CD14-positive monocyte (primary cell): ENCODE results near the gene SCYGR3. TPM values are rescaled to one million over a fixed set of nuclear protein-coding genes. Genes with fewer than 3 reads are reported as not detected.

Experiments used
- DNase-seq, 3 donors: peaks; one replicate each; pipeline ENCODE4 v3.0.0-alpha.2; 2011 to 2022
- H2AFZ ChIP-seq: 2 replicates; pipeline ENCODE4 v1.6.0; 2012; ENCODE audit warnings: mild to moderate bottlenecking, low read depth, low read length, inconsistent platforms; ENCODE audit not compliant: insufficient read depth, poor library complexity, severe bottlenecking
- H3K27ac ChIP-seq, 2 donors: 1 replicate in 1 of 2; 2 replicates in 1 of 2; pipeline ENCODE4 v1.5.1; 2012 to 2013; ENCODE audit warnings: low read length in 2 of 2, control low read depth in 1 of 2, inconsistent platforms in 1 of 2, low read depth in 1 of 2, mild to moderate bottlenecking in 1 of 2
- H3K27me3 ChIP-seq, 2 donors: one replicate each; pipeline versions ENCODE4 v1.6.0 to v1.6.1; 2011 to 2013; ENCODE audit warnings: low read length in 2 of 2; ENCODE audit not compliant: control insufficient read depth in 2 of 2, insufficient read depth in 2 of 2
- H3K36me3 ChIP-seq, 2 donors: replicated peaks in 1 of 2; 1 replicate in 1 of 2; 2 replicates in 1 of 2; pipeline versions ENCODE4 v1.5.1 to v1.6.1; 2012 to 2013; ENCODE audit warnings: low read length in 2 of 2, control low read depth in 1 of 2, inconsistent platforms in 1 of 2, mild to moderate bottlenecking in 1 of 2; ENCODE audit not compliant: insufficient read depth in 2 of 2, control insufficient read depth in 1 of 2
- H3K4me1 ChIP-seq, 2 donors: 1 replicate in 1 of 2; 2 replicates in 1 of 2; pipeline versions ENCODE4 v1.5.1 to v1.6.1; 2012 to 2013; ENCODE audit warnings: low read length in 2 of 2, control low read depth in 1 of 2, inconsistent platforms in 1 of 2, mild to moderate bottlenecking in 1 of 2, moderate library complexity in 1 of 2; ENCODE audit not compliant: insufficient read depth in 2 of 2, control insufficient read depth in 1 of 2
- H3K4me2 ChIP-seq: replicated peaks from 2 replicates; pipeline ENCODE3; 2012; ENCODE audit warnings: low read length, moderate library complexity, mild to moderate bottlenecking; ENCODE audit not compliant: poor library complexity, severe bottlenecking; ENCODE audit errors: extremely low read depth
- H3K4me3 ChIP-seq, 3 experiments: fragments of 200-600 bp in 1 of 3; sonication (generic) in 1 of 3; replicated peaks in 1 of 3; 1 replicate in 2 of 3; 2 replicates in 1 of 3; pipeline ENCODE4 v1.5.1; 2011 to 2013; ENCODE audit warnings: low read length in 3 of 3, mild to moderate bottlenecking in 3 of 3, control low read depth in 2 of 3, low read depth in 2 of 3, inconsistent platforms in 1 of 3, moderate library complexity in 1 of 3
- H3K79me2 ChIP-seq: 2 replicates; pipeline ENCODE4 v1.6.0; 2012; ENCODE audit warnings: mild to moderate bottlenecking, control low read depth, inconsistent platforms, low read length, moderate library complexity; ENCODE audit not compliant: insufficient read depth
- H3K9ac ChIP-seq: 2 replicates; pipeline ENCODE4 v1.6.0; 2017; ENCODE audit warnings: low read length, mild to moderate bottlenecking; ENCODE audit not compliant: insufficient read depth, poor library complexity, severe bottlenecking
- H3K9me3 ChIP-seq, 2 donors: replicated peaks in 1 of 2; 1 replicate in 1 of 2; 2 replicates in 1 of 2; pipeline versions ENCODE4 v1.5.1 to v1.6.1; 2012 to 2013; ENCODE audit warnings: low read length in 2 of 2, control low read depth in 1 of 2; ENCODE audit not compliant: control insufficient read depth in 1 of 2, insufficient read depth in 1 of 2
- H4K20me1 ChIP-seq: 2 replicates; pipeline ENCODE4 v1.6.0; 2012; ENCODE audit warnings: mild to moderate bottlenecking, low read length, control low read depth, moderate library complexity; ENCODE audit not compliant: insufficient read depth
- H3K27ac Mint-ChIP-seq, 7 donors: one replicate each; pipeline ENCODE4 v1.8.0; 2020; ENCODE audit warnings: mild to moderate bottlenecking in 7 of 7, mixed read lengths in 7 of 7, moderate library complexity in 6 of 7, inconsistent platforms in 2 of 7
- H3K27me3 Mint-ChIP-seq, 3 donors: one replicate each; pipeline ENCODE4 v1.8.0; 2021 to 2022; ENCODE audit warnings: low read depth in 3 of 3, mild to moderate bottlenecking in 3 of 3, mixed read lengths in 3 of 3, moderate library complexity in 3 of 3, inconsistent platforms in 1 of 3
- H3K36me3 Mint-ChIP-seq, 2 donors: one replicate each; pipeline ENCODE4 v1.8.0; 2020; ENCODE audit warnings: mixed read lengths in 2 of 2, inconsistent platforms in 1 of 2, mild to moderate bottlenecking in 1 of 2
- H3K4me1 Mint-ChIP-seq: one replicate; pipeline ENCODE4 v1.8.0; 2020; ENCODE audit warnings: mild to moderate bottlenecking, mixed read lengths
- H3K4me3 Mint-ChIP-seq, 2 donors: one replicate each; pipeline ENCODE4 v1.8.0; 2020; ENCODE audit warnings: mild to moderate bottlenecking in 2 of 2, mixed read lengths in 2 of 2, moderate library complexity in 1 of 2
- H3K9me3 Mint-ChIP-seq, 7 donors: one replicate each; pipeline ENCODE4 v1.8.0; 2020 to 2022; ENCODE audit warnings: mixed read lengths in 7 of 7, mild to moderate bottlenecking in 6 of 7, moderate library complexity in 6 of 7, inconsistent platforms in 2 of 7
- CTCF ChIP-seq: fragments of 200-600 bp; IDR thresholded peaks from one replicate; pipeline ENCODE4 v1.8.0; 2022; ENCODE audit warnings: antibody characterized with exemption, mild to moderate bottlenecking
- WGBS: methylation state at CpG from one replicate; pipeline ENCODE4 v1.1.5; 2013; ENCODE audit warnings: missing lambda C conversion rate; ENCODE audit not compliant: insufficient coverage; 5-methylcytosine and 5-hydroxymethylcytosine counted together
- intact Hi-C, 2 donors: fragments of 100-400 bp; cut with micrococcal nuclease; formaldehyde crosslinking; loops; one replicate each; pipeline versions ENCODE4 v1.15.0 to v1.15.1; 2023
- polyA plus RNA-seq, 3 donors: library from polyadenylated mRNA; depleted of rRNA in 1 of 3; unstranded in 2 of 3; stranded (reverse) in 1 of 3; fragments of 300-500 nt in 2 of 3; fragments of >200 nt in 1 of 3; fragmentation: Illumina TruSeq in 2 of 3; gene quantifications; 1 replicate in 2 of 3; 2 replicates in 1 of 3; pipeline ENCODE4 v1.2.3, GENCODE V29; 2012 to 2021

SCYGR3 gene
- polyA plus RNA-seq, 3 donors: not detected

DNA sequence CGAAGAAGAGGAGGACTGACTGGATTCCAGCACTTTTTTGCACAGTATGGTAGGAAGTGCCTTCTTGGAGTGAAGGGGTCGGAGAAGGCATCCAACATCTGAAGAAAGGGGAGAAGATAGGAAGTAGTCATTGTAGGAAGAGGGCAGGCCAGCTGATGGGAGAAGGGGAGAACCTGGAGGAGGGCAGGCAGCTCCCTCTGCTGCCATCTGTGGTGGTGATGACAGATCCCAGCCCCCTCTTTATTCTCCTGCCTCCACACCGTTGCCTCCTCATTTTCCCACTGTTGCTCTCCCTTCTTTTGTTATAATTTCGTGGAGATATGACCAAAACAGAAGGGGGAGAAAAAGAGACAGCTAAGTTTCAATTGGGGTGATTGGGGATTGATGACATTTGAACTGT, 18.8 kb downstream of the SCYGR3 start:
- Mint-ChIP-seq H3K4me3 (no peak overlapping the region), H3K9me3 (peaks cover 0 to 2% (median 0%) of the 10 kb centered on the region in 7 donors), H3K4me1 (no peaks in the 10 kb centered on the region), H3K36me3 (no peaks in the 10 kb centered on the region), H3K27ac (no peak overlapping the region), H3K27me3 (peaks cover 16 to 24% (median 17%) of the 10 kb centered on the region in 3 donors)
- intact Hi-C loops: no loop called here
- Histone ChIP-seq H3K36me3 (no peaks in the 10 kb centered on the region), H3K79me2 (no peaks in the 10 kb centered on the region), H4K20me1 (no peaks in the 10 kb centered on the region), H3K4me2 (no peak overlapping the region), H3K9me3 (no peaks in the 10 kb centered on the region), H3K27ac (no peak overlapping the region), H2AFZ (no peak overlapping the region), H3K9ac (no peak overlapping the region), H3K4me3 (no peak overlapping the region), H3K4me1 (no peaks in the 10 kb centered on the region), H3K27me3 (peaks cover 0 to 16% of the 10 kb centered on the region in 2 donors)
- TF ChIP-seq CTCF: no peak
- no peak for DNase-seq
- WGBS: no CpG with 5 or more reads among the region's 4 CpGs

DNA sequence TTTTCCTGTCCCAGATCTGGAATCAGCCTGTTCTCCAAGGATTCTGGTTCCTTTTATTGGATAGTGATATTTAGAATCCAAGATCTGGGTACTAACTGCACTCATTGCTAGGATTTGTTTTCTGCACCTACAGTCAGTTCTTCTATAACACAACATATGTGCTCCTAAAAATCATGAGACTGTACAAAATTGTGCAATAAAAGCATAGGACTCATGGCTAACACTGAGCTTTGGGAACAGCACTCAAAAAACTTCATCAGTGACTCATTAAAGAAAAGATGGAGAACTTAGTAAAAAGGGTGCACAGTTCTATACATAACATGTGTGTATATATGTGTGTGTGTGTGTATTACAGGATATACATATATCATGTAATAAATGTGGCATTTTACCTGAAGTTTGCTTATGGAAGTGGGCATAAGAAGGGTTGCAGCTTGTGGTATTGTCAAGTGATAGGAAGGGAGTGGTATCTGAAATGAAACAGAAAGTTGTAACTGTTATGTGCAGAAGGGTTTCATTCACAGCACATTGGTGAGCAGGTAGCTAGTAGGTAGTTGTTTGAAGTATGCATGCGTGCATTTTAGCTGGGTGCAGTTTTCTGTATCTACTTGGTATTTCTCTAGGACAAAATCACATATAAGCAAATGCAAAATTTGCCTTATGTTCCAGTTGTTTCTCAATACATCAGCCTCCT, 21.8 kb downstream of the SCYGR3 start:
- Histone ChIP-seq H4K20me1 (no peaks in the 10 kb centered on the region), H3K79me2 (no peaks in the 10 kb centered on the region), H3K4me2 (no peak overlapping the region), H3K4me1 (no peaks in the 10 kb centered on the region), H2AFZ (no peak overlapping the region), H3K36me3 (no peaks in the 10 kb centered on the region), H3K9me3 (no peaks in the 10 kb centered on the region), H3K4me3 (no peak overlapping the region), H3K27ac (no peak overlapping the region), H3K9ac (no peak overlapping the region), H3K27me3 (peaks cover 0 to 16% of the 10 kb centered on the region in 2 donors)
- DNase-seq: no peak
- Mint-ChIP-seq H3K9me3 (peaks cover 1 to 5% (median 4%) of the 10 kb centered on the region in 7 donors), H3K27ac (no peak overlapping the region), H3K27me3 (peaks cover 16 to 20% (median 19%) of the 10 kb centered on the region in 3 donors), H3K4me1 (no peaks in the 10 kb centered on the region), H3K36me3 (no peaks in the 10 kb centered on the region), H3K4me3 (no peak overlapping the region)
- intact Hi-C loops: no loop called here
- no CpG with 5 or more reads among the region's 1 CpG for WGBS
- TF ChIP-seq CTCF: no peak
